ENCODE measurements around the gene RGS6.

- TF ChIP-seq, protein P1, sequence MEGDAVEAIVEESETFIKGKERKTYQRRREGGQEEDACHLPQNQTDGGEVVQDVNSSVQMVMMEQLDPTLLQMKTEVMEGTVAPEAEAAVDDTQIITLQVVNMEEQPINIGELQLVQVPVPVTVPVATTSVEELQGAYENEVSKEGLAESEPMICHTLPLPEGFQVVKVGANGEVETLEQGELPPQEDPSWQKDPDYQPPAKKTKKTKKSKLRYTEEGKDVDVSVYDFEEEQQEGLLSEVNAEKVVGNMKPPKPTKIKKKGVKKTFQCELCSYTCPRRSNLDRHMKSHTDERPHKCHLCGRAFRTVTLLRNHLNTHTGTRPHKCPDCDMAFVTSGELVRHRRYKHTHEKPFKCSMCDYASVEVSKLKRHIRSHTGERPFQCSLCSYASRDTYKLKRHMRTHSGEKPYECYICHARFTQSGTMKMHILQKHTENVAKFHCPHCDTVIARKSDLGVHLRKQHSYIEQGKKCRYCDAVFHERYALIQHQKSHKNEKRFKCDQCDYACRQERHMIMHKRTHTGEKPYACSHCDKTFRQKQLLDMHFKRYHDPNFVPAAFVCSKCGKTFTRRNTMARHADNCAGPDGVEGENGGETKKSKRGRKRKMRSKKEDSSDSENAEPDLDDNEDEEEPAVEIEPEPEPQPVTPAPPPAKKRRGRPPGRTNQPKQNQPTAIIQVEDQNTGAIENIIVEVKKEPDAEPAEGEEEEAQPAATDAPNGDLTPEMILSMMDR (IDR thresholded peaks at IDR 0.05; ENCODE audit: low read depth, low read length, poor library complexity, severe bottlenecking): no peak
- TF ChIP-seq EZH2phosphoT487 (IDR thresholded peaks at IDR 0.05; ENCODE audit: borderline replicate concordance, low read length): no peak
These were observed 682.7 kb downstream of the RGS6 start for GRCh38 chr14:72614891-72615415.

Data from DOHH2 (cell line).